ENCODE results near the gene C2orf81. TPM values are rescaled to one million over a fixed set of nuclear protein-coding genes. Genes with fewer than 3 reads are reported as not detected.

C2orf81 gene
- total RNA-seq, 1 donor = 0.72 TPM

- no peaks in the 10 kb centered on the region for H3K9me3 ChIP-seq (ENCODE audit: low read depth, low read length)
- no peak overlapping the region for H2AFZ ChIP-seq (ENCODE audit: low read length)
- no peak overlapping the region for H3K4me3 ChIP-seq (ENCODE audit: insufficient read depth, low read length)
- DNase-seq (ENCODE audit: insufficient read length, low spot score, missing footprints) = peak; percentile 61
- H4K20me1 ChIP-seq (ENCODE audit: insufficient read depth, low read length) = peaks cover 5% of the 10 kb centered on the region
- no peaks in the 10 kb centered on the region for H3K36me3 ChIP-seq (ENCODE audit: insufficient read depth, low read length)
- no peak overlapping the region for H3K27ac ChIP-seq (ENCODE audit: low read depth, low read length)
- peaks cover 26% of the 10 kb centered on the region for H3K79me2 ChIP-seq (ENCODE audit: insufficient read depth, low read length)
- H3K27me3 ChIP-seq (ENCODE audit: insufficient read depth, low read length) = peaks cover 16% of the 10 kb centered on the region
- H3K4me1 ChIP-seq (ENCODE audit: insufficient read depth, low read length) = peaks cover 13% of the 10 kb centered on the region
- no peak for TF ChIP-seq CTCF (IDR thresholded peaks at IDR 0.05; ENCODE audit: extremely low read depth, low read depth, low read length)
- H3K4me2 ChIP-seq (ENCODE audit: insufficient read depth, low read length) = no peak overlapping the region
Measured at GRCh38 chr2:74438248-74438647, 16.8 kb upstream of the C2orf81 start.

GRCh38 chr2:74436848-74437695 is 15.7 kb upstream of the C2orf81 start:
- no peak for TF ChIP-seq CTCF (IDR thresholded peaks at IDR 0.05; ENCODE audit: extremely low read depth, low read depth, low read length)
- H3K27ac ChIP-seq (ENCODE audit: low read depth, low read length) = no peak overlapping the region
- H3K9me3 ChIP-seq (ENCODE audit: low read depth, low read length) = no peaks in the 10 kb centered on the region
- H3K79me2 ChIP-seq (ENCODE audit: insufficient read depth, low read length) = peaks cover 26% of the 10 kb centered on the region
- H3K4me1 ChIP-seq (ENCODE audit: insufficient read depth, low read length) = peaks cover 13% of the 10 kb centered on the region
- no peaks in the 10 kb centered on the region for H3K36me3 ChIP-seq (ENCODE audit: insufficient read depth, low read length)
- H3K4me2 ChIP-seq (ENCODE audit: insufficient read depth, low read length) = no peak overlapping the region
- H2AFZ ChIP-seq (ENCODE audit: low read length) = no peak overlapping the region
- peaks cover 5% of the 10 kb centered on the region for H4K20me1 ChIP-seq (ENCODE audit: insufficient read depth, low read length)
- H3K27me3 ChIP-seq (ENCODE audit: insufficient read depth, low read length) = peaks cover 11% of the 10 kb centered on the region
- DNase-seq (ENCODE audit: insufficient read length, low spot score, missing footprints) = peak; percentile 71
- no peak overlapping the region for H3K4me3 ChIP-seq (ENCODE audit: insufficient read depth, low read length)

- H2AFZ ChIP-seq (ENCODE audit: low read length) = no peak overlapping the region
- no peak overlapping the region for H3K4me3 ChIP-seq (ENCODE audit: insufficient read depth, low read length)
- TF ChIP-seq CTCF (IDR thresholded peaks at IDR 0.05; ENCODE audit: extremely low read depth, low read depth, low read length) = no peak
- no peak overlapping the region for H3K27ac ChIP-seq (ENCODE audit: low read depth, low read length)
- peaks cover 5% of the 10 kb centered on the region for H4K20me1 ChIP-seq (ENCODE audit: insufficient read depth, low read length)
- peaks cover 26% of the 10 kb centered on the region for H3K79me2 ChIP-seq (ENCODE audit: insufficient read depth, low read length)
- H3K4me2 ChIP-seq (ENCODE audit: insufficient read depth, low read length) = no peak overlapping the region
- peaks cover 13% of the 10 kb centered on the region for H3K4me1 ChIP-seq (ENCODE audit: insufficient read depth, low read length)
- peaks cover 4% of the 10 kb centered on the region for H3K36me3 ChIP-seq (ENCODE audit: insufficient read depth, low read length)
- no peaks in the 10 kb centered on the region for H3K9me3 ChIP-seq (ENCODE audit: low read depth, low read length)
- DNase-seq (ENCODE audit: insufficient read length, low spot score, missing footprints) = peak; percentile 76
- H3K27me3 ChIP-seq (ENCODE audit: insufficient read depth, low read length) = peaks cover 4% of the 10 kb centered on the region
Measured at GRCh38 chr2:74436111-74436805, 14.8 kb upstream of the C2orf81 start.

- Histone ChIP-seq H3K79me2 (ENCODE audit: insufficient read depth, low read length) (no peaks in the 10 kb centered on the region), H3K4me1 (ENCODE audit: insufficient read depth, low read length) (no peaks in the 10 kb centered on the region), H3K4me2 (ENCODE audit: insufficient read depth, low read length) (no peak overlapping the region), H3K27me3 (ENCODE audit: insufficient read depth, low read length) (no peaks in the 10 kb centered on the region), H3K27ac (ENCODE audit: low read depth, low read length) (no peak overlapping the region), H4K20me1 (ENCODE audit: insufficient read depth, low read length) (peaks cover 7% of the 10 kb centered on the region), H2AFZ (ENCODE audit: low read length) (no peak overlapping the region), H3K36me3 (ENCODE audit: insufficient read depth, low read length) (peaks cover 35% of the 10 kb centered on the region), H3K9me3 (ENCODE audit: low read depth, low read length) (no peaks in the 10 kb centered on the region), H3K4me3 (ENCODE audit: insufficient read depth, low read length) (no peak overlapping the region)
- no peak for TF ChIP-seq CTCF (IDR thresholded peaks at IDR 0.05; ENCODE audit: extremely low read depth, low read depth, low read length)
- DNase-seq (ENCODE audit: insufficient read length, low spot score, missing footprints) = peak; percentile 54
Measured at GRCh38 chr2:74430502-74430901, 9.1 kb upstream of the C2orf81 start.
